Trophoblast cell (in vitro differentiated cells and primary cell): ENCODE measurements around the gene POLDIP3.
"Not testable (repeated sequence)": the region's sequence is repeated elsewhere in the genome, so short reads cannot be mapped to it uniquely, and the experiment has no call there.

Experiments used
- DNase-seq, 2 donors: peaks; one replicate each; pipeline ENCODE4 v3.0.0-alpha.2; 2016
- H2AFZ ChIP-seq: 2 replicates; pipeline ENCODE4 v1.6.1; 2013; ENCODE audit warnings: low read length, moderate library complexity, mild to moderate bottlenecking; ENCODE audit not compliant: insufficient read depth, poor library complexity
- H2AK5ac ChIP-seq: 2 replicates; pipeline ENCODE4 v1.6.1; 2013; ENCODE audit warnings: mild to moderate bottlenecking, low read length
- H2BK120ac ChIP-seq: 2 replicates; pipeline ENCODE4 v1.6.1; 2013; ENCODE audit warnings: low read length, mild to moderate bottlenecking, moderate library complexity; ENCODE audit not compliant: insufficient read depth, poor library complexity
- H2BK12ac ChIP-seq: 2 replicates; pipeline ENCODE4 v1.6.1; 2013; ENCODE audit warnings: mild to moderate bottlenecking, low read length, moderate library complexity
- H2BK5ac ChIP-seq: 2 replicates; pipeline ENCODE4 v1.6.1; 2013; ENCODE audit warnings: low read length, low read depth, moderate library complexity, mild to moderate bottlenecking; ENCODE audit not compliant: poor library complexity
- H3K14ac ChIP-seq: 2 replicates; pipeline ENCODE4 v1.6.1; 2013; ENCODE audit warnings: mild to moderate bottlenecking, low read length
- H3K18ac ChIP-seq: 2 replicates; pipeline ENCODE4 v1.6.1; 2013; ENCODE audit warnings: mild to moderate bottlenecking, low read length
- H3K23ac ChIP-seq: 2 replicates; pipeline ENCODE4 v1.6.1; 2013; ENCODE audit warnings: low read length
- H3K27ac ChIP-seq: 2 replicates; pipeline ENCODE4 v1.5.1; 2013; ENCODE audit warnings: low read depth, mild to moderate bottlenecking, inconsistent platforms, low read length, moderate library complexity
- H3K27me3 ChIP-seq: 2 replicates; pipeline ENCODE4 v1.6.1; 2013; ENCODE audit warnings: inconsistent platforms, mild to moderate bottlenecking, low read length, moderate library complexity; ENCODE audit not compliant: insufficient read depth
- H3K36me3 ChIP-seq, 2 experiments: 1 replicate in 1 of 2; 2 replicates in 1 of 2; pipeline ENCODE4 v1.6.1; 2013; ENCODE audit warnings: low read length in 2 of 2, mild to moderate bottlenecking in 2 of 2, moderate library complexity in 1 of 2; ENCODE audit not compliant: insufficient read depth in 2 of 2, control insufficient read depth in 1 of 2
- H3K4ac ChIP-seq: 2 replicates; pipeline ENCODE4 v1.6.1; 2013; ENCODE audit warnings: low read depth, mild to moderate bottlenecking, low read length, moderate library complexity
- H3K4me1 ChIP-seq, 2 experiments: 1 replicate in 1 of 2; 2 replicates in 1 of 2; pipeline ENCODE4 v1.6.1; 2013; ENCODE audit warnings: low read length in 2 of 2, mild to moderate bottlenecking in 2 of 2, moderate library complexity in 1 of 2; ENCODE audit not compliant: insufficient read depth in 2 of 2, control insufficient read depth in 1 of 2
- H3K4me2 ChIP-seq: 2 replicates; pipeline ENCODE4 v1.6.1; 2013; ENCODE audit warnings: inconsistent platforms, mild to moderate bottlenecking, low read length, moderate library complexity
- H3K4me3 ChIP-seq: 2 replicates; pipeline ENCODE4 v1.5.1; 2013; ENCODE audit warnings: mild to moderate bottlenecking, low read depth, low read length, inconsistent platforms
- H3K79me1 ChIP-seq: one replicate; pipeline ENCODE4 v1.6.1; 2013; ENCODE audit warnings: low read length
- H3K79me2 ChIP-seq: 2 replicates; pipeline ENCODE4 v1.6.1; 2013; ENCODE audit warnings: low read length, mild to moderate bottlenecking; ENCODE audit not compliant: control insufficient read depth, insufficient read depth, poor library complexity
- H3K9ac ChIP-seq: 2 replicates; pipeline ENCODE4 v1.6.1; 2013; ENCODE audit warnings: mild to moderate bottlenecking, low read length
- H3K9me3 ChIP-seq: 2 replicates; pipeline ENCODE4 v1.6.1; 2013; ENCODE audit warnings: low read depth, mild to moderate bottlenecking, control low read depth, inconsistent platforms, low read length; ENCODE audit not compliant: insufficient read depth
- H4K12ac ChIP-seq: 2 replicates; pipeline ENCODE4 v1.6.1; 2013; ENCODE audit warnings: low read depth, mild to moderate bottlenecking, low read length, moderate library complexity
- H4K8ac ChIP-seq: 2 replicates; pipeline ENCODE4 v1.6.1; 2013; ENCODE audit warnings: low read depth, mild to moderate bottlenecking, low read length, moderate library complexity
- H4K91ac ChIP-seq: one replicate; pipeline ENCODE4 v1.6.1; 2013; ENCODE audit warnings: low read depth, mild to moderate bottlenecking, low read length, moderate library complexity
- WGBS: extraction: QIAGEN DNeasy Blood & Tissue Kit; methylation state at CpG from one replicate; pipeline ENCODE4 v1.1.7; 2013; ENCODE audit warnings: missing lambda C conversion rate; ENCODE audit not compliant: insufficient read length, insufficient coverage; ENCODE audit errors: extremely low coverage; 5-methylcytosine and 5-hydroxymethylcytosine counted together

POLDIP3 gene

DNA sequence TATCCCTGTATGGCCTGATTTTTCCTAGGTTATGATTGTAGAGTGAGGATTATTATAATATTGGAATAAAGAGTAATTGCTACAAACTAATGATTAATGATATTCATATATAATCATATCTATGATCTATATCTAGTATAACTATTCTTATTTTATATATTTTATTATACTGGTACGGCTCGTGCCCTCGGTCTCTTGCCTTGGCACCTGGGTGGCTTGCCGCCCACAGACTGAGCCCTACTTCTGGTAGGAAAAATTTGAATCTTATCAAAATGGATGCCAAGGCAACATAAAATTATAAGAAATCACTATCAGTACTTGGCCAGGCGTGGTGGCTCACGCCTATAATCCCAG lies 62.4 kb downstream of the POLDIP3 start:
- not testable (repeated sequence) for H4K8ac ChIP-seq, H3K9ac ChIP-seq, H2BK120ac ChIP-seq, H3K14ac ChIP-seq, H3K79me2 ChIP-seq, H3K36me3 ChIP-seq, H4K12ac ChIP-seq, H2BK5ac ChIP-seq, H3K4me1 ChIP-seq, H3K79me1 ChIP-seq, H2AK5ac ChIP-seq, H4K91ac ChIP-seq, H3K4ac ChIP-seq, H3K4me3 ChIP-seq, DNase-seq, H2AFZ ChIP-seq, H2BK12ac ChIP-seq, H3K27ac ChIP-seq, H3K18ac ChIP-seq, H3K27me3 ChIP-seq, H3K23ac ChIP-seq, H3K9me3 ChIP-seq, H3K4me2 ChIP-seq
- no CpG with 5 or more reads among the region's 6 CpGs for WGBS

DNA sequence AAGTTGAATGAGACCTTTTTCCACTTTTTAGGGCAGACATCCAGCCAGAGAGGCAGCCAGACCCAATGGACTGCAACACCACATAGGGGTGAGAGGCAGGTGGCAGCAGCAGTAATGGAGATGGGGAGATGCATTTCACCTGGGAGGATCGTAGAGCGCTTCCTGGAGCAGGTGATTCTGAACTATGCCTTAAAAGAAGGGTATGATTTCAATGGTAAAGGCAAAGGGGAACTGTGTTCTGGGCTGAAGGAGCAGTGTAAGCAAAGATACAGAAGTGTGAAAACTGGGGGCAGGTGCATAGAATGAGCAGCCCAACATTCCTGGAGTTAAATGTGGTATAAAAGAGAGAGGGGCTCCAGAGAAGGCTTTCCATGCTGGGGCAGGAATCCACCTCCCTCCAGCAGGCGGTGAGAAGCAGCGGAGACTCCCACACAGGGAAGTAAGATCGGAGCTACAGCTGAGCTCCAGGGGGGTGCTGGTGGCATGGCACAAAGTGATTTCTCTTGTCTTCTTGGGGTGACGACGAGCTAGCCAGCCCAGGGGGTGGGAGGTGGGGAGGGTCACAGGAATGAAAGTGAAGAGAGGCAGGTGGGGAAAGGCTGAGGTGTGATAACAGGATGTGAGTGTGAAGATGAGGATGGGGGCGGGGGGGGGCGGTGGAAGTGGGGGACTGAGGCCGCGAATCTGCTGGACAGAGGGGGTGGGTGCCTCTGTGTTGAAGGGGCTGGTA lies 65.2 kb downstream of the POLDIP3 start:
- Histone ChIP-seq H3K79me1 (peaks cover 6% of the 10 kb centered on the region), H4K91ac (no peak overlapping the region), H3K36me3 (no peaks in the 10 kb centered on the region), H3K4me1 (peaks cover 5% of the 10 kb centered on the region in 2 experiments), H3K23ac (no peak overlapping the region), H2BK5ac (no peak overlapping the region), H4K8ac (no peak overlapping the region), H3K14ac (no peak overlapping the region), H3K4me3 (no peak overlapping the region), H4K12ac (no peak overlapping the region), H3K4ac (no peak overlapping the region), H3K27ac (no peak overlapping the region), H3K79me2 (peaks cover 3% of the 10 kb centered on the region), H3K4me2 (no peak overlapping the region), H3K9ac (no peak overlapping the region), H3K18ac (no peak overlapping the region), H2BK12ac (no peak overlapping the region), H2BK120ac (no peak overlapping the region), H2AK5ac (no peak overlapping the region), H3K27me3 (no peaks in the 10 kb centered on the region), H2AFZ (no peak overlapping the region), H3K9me3 (no peaks in the 10 kb centered on the region)
- no peak for DNase-seq
- WGBS: no CpG with 5 or more reads among the region's 11 CpGs

DNA sequence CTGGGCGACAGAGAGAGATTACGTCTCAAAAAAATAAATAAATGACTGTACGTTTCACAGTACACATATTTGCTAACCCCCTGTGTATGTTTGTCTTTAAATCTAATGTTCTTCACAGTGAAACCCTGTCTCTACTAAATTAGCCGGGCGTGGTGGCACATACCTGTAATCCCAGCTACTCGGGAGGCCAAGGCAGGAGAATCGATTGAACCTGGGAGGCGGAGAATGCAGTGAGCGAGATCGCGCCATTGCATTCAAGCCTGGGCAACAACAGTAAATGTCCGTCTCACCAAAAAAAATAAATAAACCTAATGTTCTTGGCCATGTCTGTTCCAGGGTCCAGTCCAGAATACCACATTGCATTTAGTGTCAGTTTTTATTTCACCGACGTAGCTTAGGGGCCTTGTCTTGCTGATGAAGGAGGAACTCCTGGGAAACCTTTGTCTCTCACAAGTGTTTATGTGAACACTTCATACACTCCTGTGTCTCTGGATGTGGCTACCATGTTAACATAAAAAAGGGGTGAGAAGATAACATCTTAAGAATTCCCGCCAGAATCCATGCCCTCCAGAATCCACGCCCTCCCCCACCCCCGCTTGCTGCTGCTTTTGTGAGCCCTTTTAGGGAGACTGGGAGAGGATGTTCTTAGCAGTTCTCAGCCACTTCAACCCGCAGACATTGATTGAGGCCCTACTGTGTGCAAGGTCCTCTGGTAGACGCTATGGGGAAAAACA lies 65.9 kb downstream of the POLDIP3 start:
- Histone ChIP-seq H3K4me2 (no peak overlapping the region), H2BK12ac (no peak overlapping the region), H3K4me1 (no peaks in the 10 kb centered on the region), H3K9me3 (no peaks in the 10 kb centered on the region), H3K9ac (no peak overlapping the region), H2AK5ac (no peak overlapping the region), H2AFZ (no peak overlapping the region), H4K12ac (no peak overlapping the region), H2BK120ac (no peak overlapping the region), H3K18ac (no peak overlapping the region), H4K8ac (no peak overlapping the region), H3K27ac (no peak overlapping the region), H3K36me3 (no peaks in the 10 kb centered on the region), H3K4ac (no peak overlapping the region), H3K4me3 (no peak overlapping the region), H4K91ac (no peak overlapping the region), H3K27me3 (no peaks in the 10 kb centered on the region), H3K23ac (no peak overlapping the region), H3K79me2 (no peaks in the 10 kb centered on the region), H3K14ac (no peak overlapping the region), H3K79me1 (peaks cover 2% of the 10 kb centered on the region), H2BK5ac (no peak overlapping the region)
- no peak for DNase-seq
- WGBS: no CpG with 5 or more reads among the region's 19 CpGs

DNA sequence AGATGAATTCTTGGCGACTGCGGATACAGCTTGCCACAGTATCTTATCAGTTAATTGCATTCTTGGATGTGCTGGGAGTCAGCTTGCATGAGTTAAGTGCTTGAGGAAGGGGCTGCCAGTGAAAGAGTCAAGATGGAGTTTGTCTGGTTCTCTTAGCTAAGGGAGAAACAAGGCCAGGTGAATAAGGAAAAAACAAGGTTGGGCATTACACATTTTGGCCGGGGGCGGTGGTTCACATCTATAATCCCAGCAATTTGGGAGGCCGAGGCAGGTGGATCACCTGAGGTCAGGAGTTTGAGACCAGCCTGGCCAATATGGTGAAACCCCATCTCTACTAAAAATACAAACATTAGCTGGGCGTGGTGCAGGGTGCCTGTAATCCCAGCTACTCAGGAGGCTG lies 66.6 kb downstream of the POLDIP3 start:
- H3K79me1 ChIP-seq, H2BK120ac ChIP-seq, H3K4me2 ChIP-seq, H4K12ac ChIP-seq, H3K4me3 ChIP-seq, H3K27ac ChIP-seq, H3K27me3 ChIP-seq, H3K79me2 ChIP-seq, H4K91ac ChIP-seq, DNase-seq, H3K4me1 ChIP-seq, H3K9me3 ChIP-seq, H2AFZ ChIP-seq, H2BK12ac ChIP-seq, H3K23ac ChIP-seq, H2AK5ac ChIP-seq, H4K8ac ChIP-seq, H3K18ac ChIP-seq, H2BK5ac ChIP-seq, H3K36me3 ChIP-seq, H3K14ac ChIP-seq, H3K9ac ChIP-seq, H3K4ac ChIP-seq: not testable (repeated sequence)
- no CpG with 5 or more reads among the region's 6 CpGs for WGBS
